Measurements from ENCODE around the gene COX7B.
"Not testable (repeated sequence)": the region's sequence is repeated elsewhere in the genome, so short reads cannot be mapped to it uniquely, and the experiment has no call there.

COX7B gene

GRCh38 chrX:77899081-77899828, at the start of gene COX7B:
COX7B (plus strand) TSS chrX:77899468; CDS start chrX:77899554, 86 bp downstream.
- peak; percentile 89 for DNase-seq (ENCODE audit: low read depth)

GRCh38 chrX:77875372-77875771, 23.9 kb upstream of the COX7B start:
- DNase-seq (ENCODE audit: low read depth) = no peak

GRCh38 chrX:77881418-77881817, 17.9 kb upstream of the COX7B start:
- not testable (repeated sequence) for DNase-seq (ENCODE audit: low read depth)

GRCh38 chrX:77892887-77893286, 6.4 kb upstream of the COX7B start:
- DNase-seq (ENCODE audit: low read depth) = no peak

GRCh38 chrX:77893713-77894112, 5.6 kb upstream of the COX7B start:
- no peak for DNase-seq (ENCODE audit: low read depth)

- peak; percentile 87 for DNase-seq (ENCODE audit: low read depth)
Measured at GRCh38 chrX:77894921-77895886, 4.1 kb upstream of the COX7B start, which contains the start of gene MAGT1. MAGT1 (minus strand) TSS chrX:77895435; CDS start chrX:77895410, 25 bp downstream.

GRCh38 chrX:77900688-77901087, 1.4 kb downstream of the COX7B start:
- DNase-seq (ENCODE audit: low read depth) = no peak

GRCh38 chrX:77901506-77901905, 2.2 kb downstream of the COX7B start:
- no peak for DNase-seq (ENCODE audit: low read depth)

GRCh38 chrX:77910108-77910840, 11.0 kb downstream of the COX7B start, which contains the start of gene ATP7A:
ATP7A (plus strand) TSS chrX:77910693; CDS start chrX:77971642, 60,949 bp downstream.
- DNase-seq (ENCODE audit: low read depth) = peak; percentile 65

GRCh38 chrX:77917294-77917933, 18.1 kb downstream of the COX7B start:
- DNase-seq (ENCODE audit: low read depth) = no peak

- no peak for DNase-seq (ENCODE audit: low read depth)
Measured at GRCh38 chrX:77918568-77918967, 19.3 kb downstream of the COX7B start.

- DNase-seq (ENCODE audit: low read depth) = not testable (repeated sequence)
Measured at GRCh38 chrX:77919370-77919769, 20.1 kb downstream of the COX7B start.

- DNase-seq (ENCODE audit: low read depth) = no peak
Measured at GRCh38 chrX:77922787-77923186, 23.5 kb downstream of the COX7B start.

- DNase-seq (ENCODE audit: low read depth) = no peak
Measured at GRCh38 chrX:77924320-77924859, 25.1 kb downstream of the COX7B start.

- no peak for DNase-seq (ENCODE audit: low read depth)
Measured at GRCh38 chrX:77925764-77926163, 26.5 kb downstream of the COX7B start.

GRCh38 chrX:77930581-77930980, 31.3 kb downstream of the COX7B start:
- DNase-seq (ENCODE audit: low read depth) = no peak

GRCh38 chrX:77935886-77936285, 36.6 kb downstream of the COX7B start:
- DNase-seq (ENCODE audit: low read depth) = no peak

- no peak for DNase-seq (ENCODE audit: low read depth)
Measured at GRCh38 chrX:77936299-77936698, 37.0 kb downstream of the COX7B start.

- no peak for DNase-seq (ENCODE audit: low read depth)
Measured at GRCh38 chrX:77937291-77937690, 38.0 kb downstream of the COX7B start.

- no peak for DNase-seq (ENCODE audit: low read depth)
Measured at GRCh38 chrX:77938083-77938680, 38.9 kb downstream of the COX7B start.

- not testable (repeated sequence) for DNase-seq (ENCODE audit: low read depth)
Measured at GRCh38 chrX:77945031-77945430, 45.8 kb downstream of the COX7B start.

All from HS-27A (cell line).